H9 (cell line): ENCODE measurements around the gene OTUD3. TPM values are rescaled to one million over a fixed set of nuclear protein-coding genes. Genes with fewer than 3 reads are reported as not detected.

ENCODE experiments used
- DNase-seq: peaks from one replicate; pipeline ENCODE4 v3.0.0-alpha.2; 2017
- H2AFZ ChIP-seq: one replicate; pipeline ENCODE4 v1.6.1; 2013; ENCODE audit warnings: mild to moderate bottlenecking, low read length, control low read depth, moderate library complexity
- H2AK5ac ChIP-seq: 2 replicates; pipeline ENCODE4 v1.6.1; 2013; ENCODE audit warnings: low read length, control low read depth, mixed read lengths; ENCODE audit not compliant: insufficient read length
- H2BK120ac ChIP-seq: one replicate; pipeline ENCODE4 v1.6.1; 2013; ENCODE audit warnings: low read depth, mild to moderate bottlenecking, low read length, control low read depth, inconsistent platforms; ENCODE audit not compliant: poor library complexity, severe bottlenecking
- H2BK12ac ChIP-seq: 2 replicates; pipeline ENCODE4 v1.6.1; 2013; ENCODE audit warnings: low read length, control low read depth, mixed read lengths, low read depth; ENCODE audit not compliant: insufficient read length
- H2BK15ac ChIP-seq: 2 replicates; pipeline ENCODE4 v1.6.1; 2013; ENCODE audit warnings: low read depth, low read length, control low read depth
- H2BK20ac ChIP-seq: one replicate; pipeline ENCODE4 v1.6.1; 2013; ENCODE audit warnings: low read depth, mild to moderate bottlenecking, low read length, control low read depth, inconsistent platforms; ENCODE audit not compliant: poor library complexity, severe bottlenecking
- H2BK5ac ChIP-seq: 2 replicates; pipeline ENCODE4 v1.6.1; 2013; ENCODE audit warnings: low read length, control low read depth, mixed read lengths; ENCODE audit not compliant: insufficient read length
- H3K14ac ChIP-seq: 2 replicates; pipeline ENCODE4 v1.6.1; 2013; ENCODE audit warnings: low read length, control low read depth; ENCODE audit not compliant: insufficient read depth
- H3K18ac ChIP-seq: 2 replicates; pipeline ENCODE4 v1.6.1; 2013; ENCODE audit warnings: low read depth, mild to moderate bottlenecking, mixed read lengths, low read length, control low read depth; ENCODE audit not compliant: insufficient read length
- H3K23ac ChIP-seq: 2 replicates; pipeline ENCODE4 v1.6.1; 2013; ENCODE audit warnings: low read length, control low read depth, mixed read lengths, low read depth; ENCODE audit not compliant: insufficient read length
- H3K23me2 ChIP-seq: 2 replicates; pipeline ENCODE4 v1.6.1; 2013; ENCODE audit warnings: low read depth, mild to moderate bottlenecking, mixed read lengths, low read length, control low read depth; ENCODE audit not compliant: insufficient read length, poor library complexity, severe bottlenecking
- H3K27ac ChIP-seq: 2 replicates; pipeline ENCODE4 v1.5.1; 2013; ENCODE audit warnings: low read length, control low read depth, mixed read lengths, low read depth; ENCODE audit not compliant: insufficient read length
- H3K27me3 ChIP-seq: 2 replicates; pipeline ENCODE4 v1.6.1; 2013; ENCODE audit warnings: low read length, control low read depth, inconsistent platforms; ENCODE audit not compliant: insufficient read depth
- H3K4ac ChIP-seq: 2 replicates; pipeline ENCODE4 v1.6.1; 2013; ENCODE audit warnings: low read depth, mild to moderate bottlenecking, control low read depth, inconsistent platforms, low read length, moderate library complexity
- H3K4me1 ChIP-seq: 2 replicates; pipeline ENCODE4 v1.6.1; 2013; ENCODE audit warnings: low read length, control low read depth, inconsistent platforms; ENCODE audit not compliant: insufficient read depth
- H3K4me2 ChIP-seq: 2 replicates; pipeline ENCODE4 v1.6.1; 2013; ENCODE audit warnings: low read length, control low read depth, mixed read lengths; ENCODE audit not compliant: insufficient read length, insufficient read depth
- H3K56ac ChIP-seq: 2 replicates; pipeline ENCODE4 v1.6.1; 2013; ENCODE audit warnings: low read depth, mild to moderate bottlenecking, mixed read lengths, low read length, control low read depth; ENCODE audit not compliant: insufficient read length
- H3K79me1 ChIP-seq: 2 replicates; pipeline ENCODE4 v1.6.1; 2013; ENCODE audit warnings: low read depth, mild to moderate bottlenecking, moderate library complexity, low read length, control low read depth, inconsistent platforms; ENCODE audit not compliant: insufficient read depth, poor library complexity, severe bottlenecking
- H3K79me2 ChIP-seq: 2 replicates; pipeline ENCODE4 v1.6.1; 2013; ENCODE audit warnings: low read length, control low read depth, inconsistent platforms; ENCODE audit not compliant: insufficient read depth
- H3K9ac ChIP-seq: 2 replicates; pipeline ENCODE4 v1.6.1; 2013; ENCODE audit warnings: low read length, control low read depth, mixed read lengths; ENCODE audit not compliant: insufficient read length; ENCODE audit errors: extremely low read depth
- H3K9me3 ChIP-seq: one replicate; pipeline ENCODE4 v1.6.1; 2013; ENCODE audit warnings: low read depth, low read length, inconsistent platforms; ENCODE audit not compliant: control insufficient read depth
- H3T11ph ChIP-seq: one replicate; pipeline ENCODE4 v1.6.1; 2013; ENCODE audit warnings: mild to moderate bottlenecking, low read length, control low read depth, inconsistent platforms
- H4K20me1 ChIP-seq: one replicate; pipeline ENCODE4 v1.6.1; 2013; ENCODE audit not compliant: control insufficient read depth, insufficient read length, insufficient read depth
- H4K5ac ChIP-seq: 2 replicates; pipeline ENCODE4 v1.6.1; 2013; ENCODE audit warnings: low read depth, mild to moderate bottlenecking, mixed read lengths, low read length, control low read depth; ENCODE audit not compliant: insufficient read length
- H4K8ac ChIP-seq: replicated peaks from 2 replicates; pipeline ENCODE4 v1.6.1; 2013; ENCODE audit warnings: low read length, control low read depth, mixed read lengths, low read depth; ENCODE audit not compliant: insufficient read length
- H4K91ac ChIP-seq: 2 replicates; pipeline ENCODE4 v1.6.1; 2013; ENCODE audit warnings: low read depth, mild to moderate bottlenecking, moderate library complexity, mixed read lengths, low read length, control low read depth; ENCODE audit not compliant: insufficient read length
- H3K27ac Mint-ChIP-seq, 3 experiments: 2 replicates in 2 of 3; 3 replicates in 1 of 3; pipeline ENCODE4 v1.8.0; 2020 to 2021; ENCODE audit warnings: mixed read lengths in 3 of 3, mild to moderate bottlenecking in 1 of 3, moderate library complexity in 1 of 3
- H3K27me3 Mint-ChIP-seq: 2 replicates; pipeline ENCODE4 v1.8.0; 2021; ENCODE audit warnings: low read depth, mild to moderate bottlenecking, moderate library complexity, mixed read lengths
- H3K36me3 Mint-ChIP-seq, 3 experiments: 2 replicates in 2 of 3; 3 replicates in 1 of 3; pipeline ENCODE4 v1.8.0; 2020 to 2021; ENCODE audit warnings: low read depth in 3 of 3, mixed read lengths in 3 of 3; ENCODE audit not compliant: insufficient read depth in 1 of 3
- H3K4me1 Mint-ChIP-seq, 2 experiments: 2 replicates each; pipeline ENCODE4 v1.8.0; 2020; ENCODE audit warnings: mixed read lengths in 2 of 2
- H3K4me3 Mint-ChIP-seq, 2 experiments: 2 replicates in 1 of 2; 3 replicates in 1 of 2; pipeline ENCODE4 v1.8.0; 2020 to 2021; ENCODE audit warnings: mild to moderate bottlenecking in 2 of 2, mixed read lengths in 2 of 2, moderate library complexity in 1 of 2
- H3K9me3 Mint-ChIP-seq, 2 experiments: 2 replicates in 1 of 2; 3 replicates in 1 of 2; pipeline ENCODE4 v1.8.0; 2020; ENCODE audit warnings: mild to moderate bottlenecking in 2 of 2, mixed read lengths in 2 of 2, moderate library complexity in 1 of 2
- CTCF ChIP-seq: fragments of 200-600 bp; sonication (generic); conservative IDR thresholded peaks from 3 replicates; pipeline ENCODE4 v1.8.0; 2021; ENCODE audit warnings: antibody characterized with exemption, mild to moderate bottlenecking
- WGBS: extraction: QIAGEN DNeasy Blood & Tissue Kit; methylation state at CpG from one replicate; pipeline ENCODE4 v1.1.7; 2013; ENCODE audit warnings: missing lambda C conversion rate, low lambda C conversion rate, mixed read lengths; ENCODE audit not compliant: insufficient read length; ENCODE audit errors: extremely low coverage; 5-methylcytosine and 5-hydroxymethylcytosine counted together
- total RNA-seq: library from RNA; stranded (reverse); gene quantifications from 2 replicates; pipeline ENCODE4 v1.2.1, GENCODE V29; 2021

Gene OTUD3
- total RNA-seq, 1 experiment from 2014 or later, result 12.0 TPM

- Mint-ChIP-seq H3K4me3 (no peak overlapping the region), H3K27me3 (peaks cover 5% of the 10 kb centered on the region), H3K9me3 (peaks cover 0 to 7% of the 10 kb centered on the region in 2 experiments; a peak in 3 of 5 replicates), H3K4me1 (peaks cover 7 to 11% of the 10 kb centered on the region in 2 experiments), H3K36me3 (no peaks in the 10 kb centered on the region; a peak in 1 of 7 replicates), H3K27ac (no peak overlapping the region; a peak in 1 of 7 replicates)
- Histone ChIP-seq H4K20me1 (no peaks in the 10 kb centered on the region), H3K23ac (no peak overlapping the region), H3K79me1 (no peaks in the 10 kb centered on the region), H2AK5ac (no peak overlapping the region), H3T11ph (no peak overlapping the region), H2BK5ac (no peak overlapping the region), H4K8ac (no peak overlapping the region), H3K27me3 (no peaks in the 10 kb centered on the region), H4K91ac (no peak overlapping the region), H2BK15ac (no peak overlapping the region), H3K9ac (no peak overlapping the region), H3K18ac (no peak overlapping the region), H3K79me2 (no peaks in the 10 kb centered on the region), H3K4me2 (no peak overlapping the region), H3K23me2 (no peaks in the 10 kb centered on the region), H2BK20ac (no peak overlapping the region), H2AFZ (no peak overlapping the region), H4K5ac (no peak overlapping the region), H3K14ac (no peak overlapping the region), H2BK12ac (no peak overlapping the region), H3K4me1 (no peaks in the 10 kb centered on the region), H3K27ac (no peak overlapping the region), H3K4ac (no peak overlapping the region), H3K56ac (no peak overlapping the region), H2BK120ac (no peak overlapping the region), H3K9me3 (no peaks in the 10 kb centered on the region)
- TF ChIP-seq CTCF, result no peak
- no peak for DNase-seq
- no CpG with 5 or more reads among the region's 16 CpGs for WGBS
Observed at GRCh38 chr1:19877181-19877750, 4.9 kb upstream of the OTUD3 start.
